NB4 (cell line): Measurements from ENCODE around the gene HSD17B1.
"Not testable (repeated sequence)": the region's sequence is repeated elsewhere in the genome, so short reads cannot be mapped to it uniquely, and the experiment has no call there.

ENCODE experiments used
- DNase-seq: peaks from one replicate; pipeline ENCODE4 v3.0.0; 2010; ENCODE audit warnings: low read depth
- H3K4me3 ChIP-seq: one replicate; pipeline ENCODE4 v1.5.1; 2011; ENCODE audit warnings: mild to moderate bottlenecking, low read depth, low read length, moderate library complexity
- CTCF ChIP-seq: IDR thresholded peaks from one replicate; pipeline ENCODE4 v1.5.1; 2012; ENCODE audit warnings: low read depth, low read length
- MAX ChIP-seq: IDR thresholded peaks from 2 replicates; pipeline ENCODE4 v1.6.1; 2011; ENCODE audit warnings: low read depth, low read length
- MYC ChIP-seq: IDR thresholded peaks from 2 replicates; pipeline ENCODE4 v1.6.1; 2011; ENCODE audit warnings: low read depth, low read length
- POLR2A ChIP-seq: IDR thresholded peaks from 2 replicates; pipeline ENCODE4 v1.6.1; 2011; ENCODE audit warnings: mild to moderate bottlenecking; ENCODE audit not compliant: insufficient read length; ENCODE audit errors: extremely low read depth

Gene HSD17B1

GRCh38 chr17:42543190-42544079, 9.3 kb upstream of the HSD17B1 start:
- H3K4me3 ChIP-seq, result no peak overlapping the region
- TF ChIP-seq MYC (no peak), POLR2A (no peak), MAX (no peak), CTCF (no peak)
- DNase-seq, result no peak

GRCh38 chr17:42544874-42545283, 7.8 kb upstream of the HSD17B1 start:
- DNase-seq, result no peak
- no peak overlapping the region for H3K4me3 ChIP-seq
- no peak for TF ChIP-seq MYC
- TF ChIP-seq MAX, result no peak
- TF ChIP-seq CTCF, result no peak
- TF ChIP-seq POLR2A, result no peak

- H3K4me3 ChIP-seq, DNase-seq: not testable (repeated sequence)
Observed at GRCh38 chr17:42545755-42546505, 6.8 kb upstream of the HSD17B1 start.

GRCh38 chr17:42547001-42547461, 5.7 kb upstream of the HSD17B1 start:
- no peak for DNase-seq
- no peak for TF ChIP-seq CTCF
- TF ChIP-seq POLR2A, result no peak
- no peak for TF ChIP-seq MYC
- TF ChIP-seq MAX, result no peak
- H3K4me3 ChIP-seq, result no peak overlapping the region

- no peak for TF ChIP-seq POLR2A
- no peak for TF ChIP-seq CTCF
- TF ChIP-seq MYC, result no peak
- TF ChIP-seq MAX, result no peak
- no peak for DNase-seq
- no peak overlapping the region for H3K4me3 ChIP-seq
Observed at GRCh38 chr17:42547698-42548069, 5.0 kb upstream of the HSD17B1 start.

- DNase-seq, result no peak
- no peak overlapping the region for H3K4me3 ChIP-seq
- TF ChIP-seq CTCF (no peak), MYC (no peak), MAX (no peak), POLR2A (no peak)
Observed at GRCh38 chr17:42548070-42548837, 4.5 kb upstream of the HSD17B1 start.
